ENCODE data around the gene EQTN. TPM values are rescaled to one million over a fixed set of nuclear protein-coding genes. Genes with fewer than 3 reads are reported as not detected.

The EQTN gene
- total RNA-seq, 1 experiment from 2014 or later, result not detected

GRCh38 chr9:27340961-27341511 lies 44.1 kb upstream of the EQTN start:
- Histone ChIP-seq H3K79me2 (ENCODE audit: insufficient read depth, low read length) (no peaks in the 10 kb centered on the region), H3K27me3 (ENCODE audit: insufficient read depth, low read length) (no peaks in the 10 kb centered on the region), H3K9ac (ENCODE audit: low read length) (no peak overlapping the region), H3K27ac (ENCODE audit: low read depth, low read length) (no peak overlapping the region), H3K9me3 (ENCODE audit: control insufficient read depth in 1 of 2, insufficient read depth in 1 of 2, low read depth in 1 of 2, low read length in 2 of 2) (no peaks in the 10 kb centered on the region), H3K36me3 (ENCODE audit: control insufficient read depth in 1 of 2, insufficient read depth in 2 of 2, low read length in 2 of 2) (no peaks in the 10 kb centered on the region), H3K9me2 (ENCODE audit: insufficient read depth) (no peaks in the 10 kb centered on the region), H3K4me1 (ENCODE audit: control insufficient read depth in 1 of 2, insufficient read depth in 2 of 2, low read length in 2 of 2) (no peaks in the 10 kb centered on the region), H4K20me1 (ENCODE audit: insufficient read depth) (no peaks in the 10 kb centered on the region), H3K4me2 (ENCODE audit: low read length) (no peak overlapping the region), H3K4me3 (replicated peaks in 1 of 2; ENCODE audit: low read depth in 1 of 2, low read length in 2 of 2) (no peak overlapping the region), H2AFZ (ENCODE audit: low read depth, low read length, poor library complexity, severe bottlenecking) (no peak overlapping the region)
- ChIA-PET POLR2A (no interaction called here), CTCF (no interaction called here), RAD21 (ENCODE audit: low non-redundant PET in 1 of 2, low total read pairs in 2 of 2, uncharacterized antibody in 2 of 2, unreplicated experiment in 2 of 2) (no interaction called here)
- intact Hi-C loops (cut with micrococcal nuclease), result no loop called here
- ATAC-seq (no peak), DNase-seq (ENCODE audit: low read depth, low spot score) (no peak)
- no TSS peak for BruUV-seq (replicated peaks)
- TF ChIP-seq JUND (IDR thresholded peaks at IDR 0.05) (no peak), CBX3 (IDR thresholded peaks at IDR 0.05; ENCODE audit: low read depth) (no peak), EGR1 (IDR thresholded peaks at IDR 0.05; ENCODE audit: low read depth) (no peak), REST (IDR thresholded peaks at IDR 0.05; ENCODE audit: low read depth) (no peak), TCF7L2 (IDR thresholded peaks at IDR 0.05; ENCODE audit: borderline replicate concordance, extremely low read depth, insufficient read depth, insufficient read length) (no peak), EZH2 (IDR thresholded peaks at IDR 0.05) (no peak), SIN3A (IDR thresholded peaks at IDR 0.05; ENCODE audit: low read depth) (no peak), EZH2phosphoT487 (IDR thresholded peaks at IDR 0.05; ENCODE audit: borderline replicate concordance) (no peak), MAX (IDR thresholded peaks at IDR 0.05) (no peak), ZFX (IDR thresholded peaks at IDR 0.05) (no peak), ELF1 (IDR thresholded peaks at IDR 0.05; ENCODE audit: borderline replicate concordance, low read depth) (no peak)
- TF ChIP-seq, protein P1, sequence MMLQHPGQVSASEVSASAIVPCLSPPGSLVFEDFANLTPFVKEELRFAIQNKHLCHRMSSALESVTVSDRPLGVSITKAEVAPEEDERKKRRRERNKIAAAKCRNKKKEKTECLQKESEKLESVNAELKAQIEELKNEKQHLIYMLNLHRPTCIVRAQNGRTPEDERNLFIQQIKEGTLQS (IDR thresholded peaks at IDR 0.05), result no peak
- TF ChIP-seq, protein P2, sequence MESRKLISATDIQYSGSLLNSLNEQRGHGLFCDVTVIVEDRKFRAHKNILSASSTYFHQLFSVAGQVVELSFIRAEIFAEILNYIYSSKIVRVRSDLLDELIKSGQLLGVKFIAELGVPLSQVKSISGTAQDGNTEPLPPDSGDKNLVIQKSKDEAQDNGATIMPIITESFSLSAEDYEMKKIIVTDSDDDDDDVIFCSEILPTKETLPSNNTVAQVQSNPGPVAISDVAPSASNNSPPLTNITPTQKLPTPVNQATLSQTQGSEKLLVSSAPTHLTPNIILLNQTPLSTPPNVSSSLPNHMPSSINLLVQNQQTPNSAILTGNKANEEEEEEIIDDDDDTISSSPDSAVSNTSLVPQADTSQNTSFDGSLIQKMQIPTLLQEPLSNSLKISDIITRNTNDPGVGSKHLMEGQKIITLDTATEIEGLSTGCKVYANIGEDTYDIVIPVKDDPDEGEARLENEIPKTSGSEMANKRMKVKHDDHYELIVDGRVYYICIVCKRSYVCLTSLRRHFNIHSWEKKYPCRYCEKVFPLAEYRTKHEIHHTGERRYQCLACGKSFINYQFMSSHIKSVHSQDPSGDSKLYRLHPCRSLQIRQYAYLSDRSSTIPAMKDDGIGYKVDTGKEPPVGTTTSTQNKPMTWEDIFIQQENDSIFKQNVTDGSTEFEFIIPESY (IDR thresholded peaks at IDR 0.05; ENCODE audit: extremely low read depth, insufficient replicate concordance, low read length), result no peak

Measured in HCT116 (cell line).